Measurements from ENCODE around the gene HUNK.

The HUNK gene

GRCh38 chr21:31898933-31899630 lies 26.3 kb downstream of the HUNK start:
- no peak for DNase-seq

GRCh38 chr21:31900121-31900895 lies 27.5 kb downstream of the HUNK start:
- no peak for DNase-seq

GRCh38 chr21:31901315-31901714 lies 28.5 kb downstream of the HUNK start:
- no peak for DNase-seq

GRCh38 chr21:31902438-31902837 lies 29.6 kb downstream of the HUNK start:
- no peak for DNase-seq

GRCh38 chr21:31903896-31904295 lies 31.1 kb downstream of the HUNK start:
- DNase-seq = no peak

GRCh38 chr21:31905503-31906451 lies 33.0 kb downstream of the HUNK start:
- DNase-seq = no peak

GRCh38 chr21:31908106-31909031 lies 35.5 kb downstream of the HUNK start:
- DNase-seq = no peak

- peak in 1 of 2 experiments; percentile 11 for DNase-seq
Measured at GRCh38 chr21:31909153-31910073, 36.6 kb downstream of the HUNK start.

GRCh38 chr21:31910074-31910470 lies 37.3 kb downstream of the HUNK start:
- no peak for DNase-seq

- no peak for DNase-seq
Measured at GRCh38 chr21:31911138-31911907, 38.5 kb downstream of the HUNK start.

- DNase-seq = no peak
Measured at GRCh38 chr21:31912501-31912900, 39.7 kb downstream of the HUNK start.

GRCh38 chr21:31913182-31913608 lies 40.4 kb downstream of the HUNK start:
- DNase-seq = no peak

GRCh38 chr21:31914472-31914871 lies 41.7 kb downstream of the HUNK start:
- no peak for DNase-seq

GRCh38 chr21:31915566-31915965 lies 42.7 kb downstream of the HUNK start:
- no peak for DNase-seq

GRCh38 chr21:31917108-31917507 lies 44.3 kb downstream of the HUNK start:
- no peak for DNase-seq

GRCh38 chr21:31918250-31918775 lies 45.5 kb downstream of the HUNK start:
- DNase-seq = no peak

- no peak for DNase-seq
Measured at GRCh38 chr21:31920275-31920674, 47.5 kb downstream of the HUNK start.

GRCh38 chr21:31921079-31921478 lies 48.3 kb downstream of the HUNK start:
- DNase-seq = no peak

GRCh38 chr21:31922881-31923280 lies 50.1 kb downstream of the HUNK start:
- DNase-seq = no peak

GRCh38 chr21:31923756-31924155 lies 50.9 kb downstream of the HUNK start:
- no peak for DNase-seq

Measured in NCI-H526 (cell line).